HUES48 (cell line): ENCODE results near the gene ROPN1B.

ENCODE experiments used
- H3K27ac ChIP-seq: one replicate; pipeline ENCODE4 v1.7.0; 2013; ENCODE audit warnings: low read depth, low read length, inconsistent platforms
- H3K27me3 ChIP-seq: 2 replicates; pipeline ENCODE4 v1.6.1; 2013; ENCODE audit warnings: mild to moderate bottlenecking, low read length; ENCODE audit not compliant: control insufficient read depth, insufficient read depth
- H3K36me3 ChIP-seq: 2 replicates; pipeline ENCODE4 v1.6.1; 2013; ENCODE audit warnings: low read length; ENCODE audit not compliant: control insufficient read depth, insufficient read depth
- H3K4me1 ChIP-seq: 2 replicates; pipeline ENCODE4 v1.6.1; 2013; ENCODE audit warnings: mild to moderate bottlenecking, low read length; ENCODE audit not compliant: control insufficient read depth, insufficient read depth
- H3K4me3 ChIP-seq: 2 replicates; pipeline ENCODE4 v1.5.1; 2013; ENCODE audit warnings: mild to moderate bottlenecking, low read depth, low read length
- H3K9ac ChIP-seq: 2 replicates; pipeline ENCODE4 v1.6.1; 2013; ENCODE audit warnings: mild to moderate bottlenecking, low read depth, low read length, moderate library complexity
- H3K9me3 ChIP-seq: 2 replicates; pipeline ENCODE4 v1.6.1; 2013; ENCODE audit warnings: low read length; ENCODE audit not compliant: control insufficient read depth, insufficient read depth

Gene ROPN1B

DNA sequence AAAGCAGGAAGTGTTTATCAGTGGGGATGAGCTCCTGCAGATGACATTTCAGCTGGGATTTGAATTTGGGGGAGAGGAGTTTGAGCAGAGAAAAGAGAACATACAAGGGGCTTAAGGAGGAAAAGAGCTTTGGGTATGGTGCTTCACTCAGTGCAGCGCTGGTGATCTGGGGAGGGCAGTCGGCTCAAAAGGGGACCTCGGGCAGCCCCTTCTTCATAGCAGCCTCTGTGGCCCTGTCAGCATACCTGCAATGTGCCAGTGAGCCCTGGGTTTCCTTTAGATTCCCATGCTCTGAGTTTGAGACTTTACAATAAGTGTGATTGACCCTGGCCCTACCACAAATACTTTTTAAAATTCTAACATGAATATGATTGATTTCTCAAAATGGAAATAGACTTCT lies 40.2 kb downstream of the ROPN1B start:
- Histone ChIP-seq H3K27me3 (no peaks in the 10 kb centered on the region), H3K9me3 (no peaks in the 10 kb centered on the region), H3K36me3 (peaks cover 11% of the 10 kb centered on the region), H3K4me1 (peaks cover 2% of the 10 kb centered on the region; the same call in 1 of the 2 replicates), H3K27ac (no peak overlapping the region), H3K4me3 (no peak overlapping the region), H3K9ac (no peak overlapping the region)

DNA sequence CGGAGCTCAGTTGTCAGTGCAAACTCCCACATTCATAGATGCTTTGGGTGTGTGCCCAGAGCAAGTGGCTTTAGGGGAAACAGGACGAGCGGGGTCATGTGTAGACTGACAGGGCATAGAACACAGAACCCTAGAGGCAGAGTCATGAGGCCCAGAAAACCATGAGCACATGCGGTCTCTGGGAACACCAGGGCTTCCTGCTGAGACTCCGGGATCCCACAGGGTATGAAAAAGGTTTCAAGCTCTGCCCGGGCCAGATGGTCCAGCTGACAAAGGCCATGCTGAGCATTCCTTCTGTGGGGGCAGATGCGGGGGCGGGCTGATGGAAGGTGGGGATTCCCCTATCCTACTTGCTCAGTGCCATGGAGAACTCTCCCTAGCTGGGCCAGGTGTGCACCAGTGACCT lies 44.8 kb downstream of the ROPN1B start:
- Histone ChIP-seq H3K27ac (no peak overlapping the region), H3K9ac (no peak overlapping the region), H3K4me1 (peaks cover 5% of the 10 kb centered on the region; the same call in 1 of the 2 replicates), H3K36me3 (no peaks in the 10 kb centered on the region), H3K27me3 (no peaks in the 10 kb centered on the region), H3K9me3 (no peaks in the 10 kb centered on the region), H3K4me3 (no peak overlapping the region)

DNA sequence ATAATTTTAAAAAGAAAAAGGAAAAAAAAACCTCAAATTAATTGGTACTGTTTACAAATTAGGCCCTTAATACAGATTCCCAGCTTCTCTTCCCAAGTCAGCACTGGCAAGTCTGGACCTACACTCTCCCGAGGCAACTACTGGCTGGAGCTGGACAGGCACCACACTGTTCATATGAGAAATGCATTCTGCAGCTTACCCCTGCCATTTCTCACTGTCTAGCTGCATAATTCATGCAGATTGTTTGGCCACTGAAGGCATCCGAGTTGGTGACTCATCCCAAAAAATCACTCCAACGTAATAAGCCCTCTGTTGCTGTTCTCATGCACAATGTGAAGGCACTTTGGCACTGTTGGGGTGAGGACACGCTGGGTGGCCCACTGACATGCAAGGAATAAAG lies 45.3 kb downstream of the ROPN1B start:
- no peaks in the 10 kb centered on the region for H3K9me3 ChIP-seq
- no peaks in the 10 kb centered on the region for H3K36me3 ChIP-seq
- no peak overlapping the region for H3K9ac ChIP-seq
- no peak overlapping the region for H3K4me3 ChIP-seq
- H3K27me3 ChIP-seq, result no peaks in the 10 kb centered on the region
- H3K27ac ChIP-seq, result no peak overlapping the region
- peaks cover 5% of the 10 kb centered on the region; the same call in 1 of the 2 replicates for H3K4me1 ChIP-seq

DNA sequence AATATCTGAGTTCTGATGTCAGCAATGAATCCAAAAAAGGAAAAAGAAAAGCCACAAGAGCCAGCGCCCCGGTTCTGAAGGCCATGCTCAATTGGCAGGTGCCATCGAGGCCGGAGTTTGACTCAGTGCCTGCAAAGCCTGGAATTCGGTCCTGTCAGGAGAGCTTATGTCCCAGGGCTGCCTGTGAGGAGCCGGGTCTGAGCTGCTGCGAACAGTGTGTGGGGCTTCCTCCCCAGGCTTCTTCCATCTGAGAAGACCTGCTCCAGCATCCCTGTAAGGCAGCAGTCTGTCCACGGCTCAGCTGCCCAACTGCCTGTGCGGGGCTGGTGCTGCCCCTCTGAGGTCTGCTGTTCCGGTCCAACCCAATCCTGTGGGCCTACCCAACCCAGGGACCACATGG lies 46.1 kb downstream of the ROPN1B start:
- H3K9me3 ChIP-seq, result no peaks in the 10 kb centered on the region
- peaks cover 5% of the 10 kb centered on the region; the same call in 1 of the 2 replicates for H3K4me1 ChIP-seq
- H3K9ac ChIP-seq, result no peak overlapping the region
- H3K36me3 ChIP-seq, result no peaks in the 10 kb centered on the region
- H3K27me3 ChIP-seq, result no peaks in the 10 kb centered on the region
- no peak overlapping the region for H3K4me3 ChIP-seq
- no peak overlapping the region for H3K27ac ChIP-seq

DNA sequence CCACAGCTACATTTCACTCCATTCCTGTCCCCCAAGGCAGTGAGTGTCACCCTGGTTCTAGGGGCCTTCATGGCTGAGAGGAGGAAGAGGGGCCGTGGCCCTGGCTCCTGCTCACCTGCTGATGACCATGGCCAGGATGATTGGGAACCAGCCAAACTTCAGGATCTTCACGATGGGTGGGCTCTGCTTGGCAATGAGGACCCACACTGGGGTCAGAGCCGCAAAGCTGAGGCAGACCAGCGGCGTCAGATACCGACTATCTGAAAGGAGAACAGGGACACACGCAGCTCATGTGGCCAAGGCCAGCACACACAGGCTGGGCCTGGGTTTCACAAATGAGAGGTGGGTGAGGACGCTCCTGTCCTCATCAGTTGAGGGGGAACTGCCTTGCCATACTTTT lies 47.6 kb downstream of the ROPN1B start:
- Histone ChIP-seq H3K9me3 (no peaks in the 10 kb centered on the region), H3K27ac (no peak overlapping the region)

DNA sequence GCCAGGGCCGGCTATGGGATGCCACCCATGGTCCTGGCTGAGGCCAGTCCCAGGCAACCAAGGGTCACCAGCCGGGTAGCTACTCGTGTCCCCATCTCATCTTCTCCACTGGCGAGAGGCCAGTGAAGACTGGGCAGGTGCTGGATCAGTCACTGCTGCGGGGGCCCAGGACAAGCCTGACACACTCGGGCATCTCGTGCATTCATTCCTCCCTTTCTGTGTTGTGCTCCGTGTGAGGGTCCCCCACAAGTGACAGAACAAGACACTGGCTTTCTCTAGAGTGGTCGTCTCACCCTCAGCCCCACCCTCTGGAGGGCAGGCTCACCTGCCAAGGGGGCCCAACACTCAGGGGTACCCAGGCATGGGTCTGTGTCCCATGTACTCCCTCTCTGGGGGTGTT lies 48.4 kb downstream of the ROPN1B start:
- H3K4me1 ChIP-seq, result peaks cover 20% of the 10 kb centered on the region
- no peak overlapping the region for H3K9ac ChIP-seq
- H3K9me3 ChIP-seq, result no peaks in the 10 kb centered on the region
- no peaks in the 10 kb centered on the region for H3K36me3 ChIP-seq
- H3K27ac ChIP-seq, result no peak overlapping the region
- H3K4me3 ChIP-seq, result no peak overlapping the region
- H3K27me3 ChIP-seq, result no peaks in the 10 kb centered on the region

More for the DNA sequence above, 47.6 kb downstream of the ROPN1B start:
- H3K4me1 ChIP-seq, result peaks cover 13% of the 10 kb centered on the region
- no peaks in the 10 kb centered on the region for H3K27me3 ChIP-seq
- H3K36me3 ChIP-seq, result no peaks in the 10 kb centered on the region
- H3K9ac ChIP-seq, result no peak overlapping the region
- H3K4me3 ChIP-seq, result no peak overlapping the region

DNA sequence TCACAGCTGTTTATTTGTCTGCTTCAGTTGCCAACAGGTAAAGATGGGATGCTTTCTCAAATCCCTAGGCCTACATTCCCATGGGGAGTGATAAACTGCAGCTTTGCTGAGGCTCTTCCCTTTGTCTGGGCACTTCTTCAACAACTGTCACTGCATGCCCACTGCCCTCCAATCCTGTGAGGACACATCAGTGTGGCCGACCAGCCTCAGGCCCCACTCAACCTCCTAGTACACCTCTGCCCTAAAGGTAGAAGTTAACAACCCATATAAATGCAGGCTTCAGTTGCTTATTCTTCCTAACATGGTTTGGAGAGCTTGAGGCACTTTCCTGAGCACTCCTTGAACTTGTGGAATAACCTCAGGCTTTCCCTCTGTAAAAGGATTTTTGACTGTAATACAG lies 49.6 kb downstream of the ROPN1B start:
- H3K27me3 ChIP-seq, result no peaks in the 10 kb centered on the region; the same call in 1 of the 2 replicates
- H3K9ac ChIP-seq, result no peak overlapping the region

DNA sequence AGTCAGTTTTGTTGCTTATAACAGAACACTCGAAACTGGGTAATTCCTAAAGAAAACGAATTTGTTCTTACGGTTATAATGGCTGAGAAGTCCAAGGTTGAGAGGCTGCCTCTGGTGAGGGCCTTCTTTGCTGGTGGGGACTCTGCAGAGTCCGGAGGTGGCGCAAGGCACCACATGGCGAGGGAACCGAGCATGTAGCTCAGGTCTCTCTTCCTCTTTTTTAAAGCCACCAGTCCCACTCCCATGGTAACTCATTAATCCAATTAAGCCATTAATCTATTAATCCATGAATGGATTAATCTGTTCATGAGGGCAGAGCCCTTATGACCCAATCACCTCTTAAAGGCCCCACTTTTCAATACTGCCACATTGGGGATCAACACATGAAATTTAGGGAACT lies 50.0 kb downstream of the ROPN1B start:
- no peaks in the 10 kb centered on the region for H3K36me3 ChIP-seq
- H3K9ac ChIP-seq, result no peak overlapping the region
- H3K4me3 ChIP-seq, result no peak overlapping the region
- H3K9me3 ChIP-seq, result no peaks in the 10 kb centered on the region
- H3K27me3 ChIP-seq, result no peaks in the 10 kb centered on the region; the same call in 1 of the 2 replicates
- H3K4me1 ChIP-seq, result peaks cover 28% of the 10 kb centered on the region
- H3K27ac ChIP-seq, result no peak overlapping the region

More for the DNA sequence above, 49.6 kb downstream of the ROPN1B start:
- Histone ChIP-seq H3K9me3 (no peaks in the 10 kb centered on the region), H3K36me3 (no peaks in the 10 kb centered on the region), H3K4me3 (no peak overlapping the region), H3K4me1 (peaks cover 29% of the 10 kb centered on the region), H3K27ac (no peak overlapping the region)

DNA sequence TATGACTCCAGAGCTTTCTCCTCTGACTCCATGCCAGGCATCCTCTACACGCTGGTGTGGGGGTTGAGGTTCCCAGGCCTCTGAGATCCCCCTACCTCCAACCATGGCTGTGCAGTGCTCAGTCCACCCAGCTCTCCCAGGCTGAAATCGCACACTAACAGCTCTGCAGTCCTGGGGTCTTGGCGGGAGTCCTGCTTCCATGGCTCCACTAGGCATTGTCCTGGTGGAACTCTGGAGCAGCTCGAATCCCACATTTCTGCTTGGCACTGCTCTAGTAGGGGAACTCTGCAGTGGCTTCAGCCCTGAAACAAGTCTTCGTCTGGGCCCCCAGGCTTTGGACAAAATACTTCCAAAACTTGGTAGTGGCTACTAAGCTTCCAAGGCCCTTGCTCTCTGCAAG lies 50.7 kb downstream of the ROPN1B start:
- H3K36me3 ChIP-seq, result no peaks in the 10 kb centered on the region
- H3K4me1 ChIP-seq, result peaks cover 23% of the 10 kb centered on the region
- H3K9ac ChIP-seq, result no peak overlapping the region
- no peak overlapping the region for H3K27ac ChIP-seq
- no peak overlapping the region for H3K4me3 ChIP-seq
- H3K9me3 ChIP-seq, result no peaks in the 10 kb centered on the region
- H3K27me3 ChIP-seq, result no peaks in the 10 kb centered on the region; the same call in 1 of the 2 replicates

DNA sequence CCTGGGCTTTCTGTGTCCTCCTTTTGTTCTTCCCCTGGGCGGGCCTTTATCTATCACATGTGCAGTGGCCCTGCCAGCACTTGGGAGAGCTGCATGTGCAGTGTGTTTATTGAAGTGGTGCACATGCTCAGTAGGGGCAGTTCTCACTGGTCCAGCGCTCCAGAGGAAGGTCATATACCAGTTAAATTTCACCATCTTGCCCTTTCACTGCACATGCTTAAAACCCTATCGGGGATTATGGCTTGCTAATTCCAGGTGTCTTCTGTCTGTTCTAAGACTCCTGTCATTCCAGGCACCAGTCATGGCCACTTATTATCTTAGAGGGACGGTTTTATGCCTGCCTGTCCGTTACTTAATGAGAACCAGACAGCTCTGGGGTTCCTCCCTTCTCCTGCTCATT lies 52.2 kb downstream of the ROPN1B start:
- Histone ChIP-seq H3K4me1 (peaks cover 23% of the 10 kb centered on the region), H3K9ac (no peak overlapping the region), H3K4me3 (no peak overlapping the region), H3K27ac (peak overlapping the region; percentile 11), H3K27me3 (no peaks in the 10 kb centered on the region; the same call in 1 of the 2 replicates), H3K9me3 (no peaks in the 10 kb centered on the region), H3K36me3 (no peaks in the 10 kb centered on the region)

DNA sequence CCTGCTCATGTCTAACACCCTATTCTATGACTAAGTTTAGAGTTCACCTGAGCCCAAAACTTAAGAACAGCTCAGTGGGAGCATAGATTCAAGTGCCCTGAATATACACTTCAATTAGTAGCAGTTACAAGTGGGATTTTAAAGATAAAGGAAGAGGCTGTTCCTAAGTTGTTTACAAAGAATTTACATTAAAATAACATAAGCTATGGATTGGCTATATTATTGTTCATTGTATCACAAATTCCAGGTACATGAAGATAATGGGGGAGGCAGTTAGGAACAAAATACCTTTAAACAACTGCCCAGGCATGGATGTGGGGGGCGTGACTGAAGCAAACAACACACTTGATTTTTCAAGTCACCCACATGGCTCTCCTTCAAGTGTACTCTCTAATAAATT lies 52.7 kb downstream of the ROPN1B start:
- H3K27ac ChIP-seq, result peak overlapping the region; percentile 11
- 0 out of 2 replicates have a peak, but pooled peaks cover 1% of the 10 kb centered on the region for H3K9me3 ChIP-seq
- peaks cover 23% of the 10 kb centered on the region for H3K4me1 ChIP-seq
- no peak overlapping the region for H3K9ac ChIP-seq
- no peaks in the 10 kb centered on the region for H3K36me3 ChIP-seq
- H3K4me3 ChIP-seq, result no peak overlapping the region
- H3K27me3 ChIP-seq, result no peaks in the 10 kb centered on the region; the same call in 1 of the 2 replicates
